HepG2 (cell line): Measurements from ENCODE around the gene GATAD2B. TPM values are rescaled to one million over a fixed set of nuclear protein-coding genes. Genes with fewer than 3 reads are reported as not detected.

Experiments used
- CEBPB ChIP-seq: IDR thresholded peaks from 2 replicates; pipeline ENCODE4 v1.6.1; 2011; ENCODE audit warnings: low read depth, low read length, improper control_type of control experiment, borderline replicate concordance
- GATA4 ChIP-seq: sonication (generic); IDR thresholded peaks from 2 replicates; pipeline ENCODE4 v1.6.1; 2016; ENCODE audit warnings: antibody characterized with exemption, low read depth, borderline replicate concordance
- IKZF4 ChIP-seq: sonication (generic); formaldehyde crosslinking; IDR thresholded peaks from 2 replicates; pipeline ENCODE4 v1.5.1; 2020; ENCODE audit warnings: borderline replicate concordance, mild to moderate bottlenecking, low read depth, missing genetic modification reagents; ENCODE audit errors: not compliant biosample characterization
- IRX3 ChIP-seq: sonication (generic); formaldehyde crosslinking; IDR thresholded peaks from 2 replicates; pipeline ENCODE4 v1.8.1; 2023; ENCODE audit warnings: mild to moderate bottlenecking, low read depth, missing genetic modification reagents, borderline replicate concordance
- NONO ChIP-seq, 2 experiments: fragments of 450-650 bp in 1 of 2; sonication (generic) in 1 of 2; formaldehyde crosslinking in 1 of 2; IDR thresholded peaks in 1 of 2; conservative IDR thresholded peaks in 1 of 2; 2 replicates each; pipeline versions ENCODE4 v1.6.1 to v1.8.0; 2017 to 2022; ENCODE audit warnings: mild to moderate bottlenecking in 1 of 2, missing genetic modification reagents in 1 of 2, moderate library complexity in 1 of 2
- PHB2 ChIP-seq: fragments of 450-650 bp; IDR thresholded peaks from 2 replicates; pipeline ENCODE4 v1.6.1; 2018; ENCODE audit not compliant: partially characterized antibody
- RFXANK ChIP-seq: IDR thresholded peaks from 2 replicates; pipeline ENCODE4 v1.6.1; 2016
- TAF15 ChIP-seq: fragments of 200-400 bp; formaldehyde crosslinking; IDR thresholded peaks from one replicate; pipeline ENCODE4 v1.6.1; 2018; ENCODE audit warnings: mild to moderate bottlenecking, low read depth, low read length; ENCODE audit not compliant: poor library complexity, severe bottlenecking
- U2AF2 ChIP-seq: fragments of 200-400 bp; formaldehyde crosslinking; IDR thresholded peaks from 2 replicates; pipeline ENCODE4 v1.6.1; 2017; ENCODE audit warnings: low read depth, mild to moderate bottlenecking, low read length
- ZNF780A ChIP-seq: sonication (generic); formaldehyde crosslinking; IDR thresholded peaks from 2 replicates; pipeline ENCODE4 v1.8.0; 2022; ENCODE audit warnings: mild to moderate bottlenecking, missing genetic modification reagents, moderate library complexity
- ZSCAN9 ChIP-seq: IDR thresholded peaks from 2 replicates; pipeline ENCODE4 v1.6.1; 2016; ENCODE audit warnings: borderline replicate concordance
- polyA plus RNA-seq, 8 experiments: library from polyadenylated mRNA; depleted of rRNA in 3 of 8; stranded (reverse) in 7 of 8; unstranded in 1 of 8; fragments of >200 nt; fragmentation: Illumina TruSeq in 4 of 8; extraction: Trizol in 4 of 8; gene quantifications; 2 replicates each; pipeline versions ENCODE4 v1.2.1 to v1.2.3, GENCODE V29; 2011 to 2016; ENCODE audit warnings: low read depth in 4 of 8, missing spikeins in 1 of 8, mixed read lengths in 1 of 8; ENCODE audit not compliant: insufficient read depth in 1 of 8
- total RNA-seq, 5 experiments: library from RNA; depleted of rRNA; stranded (reverse); fragments of >200 nt; fragmentation: Illumina TruSeq; extraction: Trizol; gene quantifications; 2 replicates each; pipeline ENCODE4 v1.2.3, GENCODE V29; 2016; ENCODE audit warnings: low read depth in 1 of 5
- TF ChIP-seq, protein P1 (sequence below): sonication (generic); formaldehyde crosslinking; conservative IDR thresholded peaks from 2 replicates; pipeline ENCODE4 v1.4.0; 2020; ENCODE audit warnings: missing genetic modification reagents
- TF ChIP-seq, protein P2 (sequence below): sonication (generic); formaldehyde crosslinking; conservative IDR thresholded peaks from 2 replicates; pipeline ENCODE4 v1.5.0; 2020; ENCODE audit warnings: missing genetic modification reagents
- TF ChIP-seq, protein P3 (sequence below): sonication (generic); formaldehyde crosslinking; conservative IDR thresholded peaks from 2 replicates; pipeline ENCODE4 v1.8.0; 2022; ENCODE audit warnings: mild to moderate bottlenecking, moderate library complexity, missing genetic modification reagents
- TF ChIP-seq, protein P4 (sequence below): IDR thresholded peaks from 2 replicates; pipeline ENCODE4 v1.4.0; 2020; ENCODE audit warnings: mild to moderate bottlenecking, missing genetic modification reagents

The GATAD2B gene
- total and polyA plus RNA-seq, 2 of the 13 experiments (the other 11 are each of a cell fraction or from before 2014, with no cell fraction given) = 3.2 to 5.2 TPM

DNA sequence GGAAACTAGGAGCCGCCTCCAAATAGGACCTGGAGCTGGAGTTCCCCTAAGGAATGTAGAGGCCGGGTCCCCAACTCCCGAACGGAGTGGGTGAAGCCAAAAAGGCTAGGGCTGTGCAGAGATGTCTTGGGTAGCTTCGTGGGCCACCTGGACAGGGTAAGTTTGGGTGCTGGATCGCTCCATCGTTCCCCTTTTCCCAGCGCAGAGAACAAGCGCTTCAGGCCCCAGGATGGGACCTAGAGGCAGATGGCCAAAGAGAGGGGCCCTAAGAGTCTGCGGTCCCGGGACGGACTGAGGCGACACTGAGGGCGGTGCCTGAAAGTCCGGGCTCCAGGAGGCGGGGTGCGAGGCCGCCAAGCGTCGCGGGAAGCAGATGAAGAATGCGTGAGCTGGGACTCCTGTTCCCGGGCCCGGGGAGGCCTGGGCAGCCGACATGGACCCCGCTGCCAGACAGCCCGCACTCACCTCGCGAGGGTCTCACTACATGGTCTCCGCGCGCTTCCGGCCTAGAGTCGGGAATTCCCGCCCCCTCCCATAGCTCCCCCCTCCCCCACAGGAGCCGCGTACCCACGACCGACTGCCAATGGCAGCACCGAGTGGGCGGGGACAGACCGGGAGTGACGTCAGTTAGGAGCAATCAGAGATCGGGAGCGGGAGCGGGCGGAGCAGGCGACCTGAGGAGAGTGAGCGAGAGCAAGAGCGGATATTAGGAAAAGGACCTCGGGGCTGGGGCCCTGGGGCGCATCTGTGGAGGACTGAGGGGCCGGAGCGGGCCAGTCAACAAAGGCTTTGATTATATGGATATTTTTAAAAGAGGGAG lies 40.5 kb upstream of the GATAD2B start, which contains the start of gene SLC39A1 (continued):
- TF ChIP-seq, protein P1, sequence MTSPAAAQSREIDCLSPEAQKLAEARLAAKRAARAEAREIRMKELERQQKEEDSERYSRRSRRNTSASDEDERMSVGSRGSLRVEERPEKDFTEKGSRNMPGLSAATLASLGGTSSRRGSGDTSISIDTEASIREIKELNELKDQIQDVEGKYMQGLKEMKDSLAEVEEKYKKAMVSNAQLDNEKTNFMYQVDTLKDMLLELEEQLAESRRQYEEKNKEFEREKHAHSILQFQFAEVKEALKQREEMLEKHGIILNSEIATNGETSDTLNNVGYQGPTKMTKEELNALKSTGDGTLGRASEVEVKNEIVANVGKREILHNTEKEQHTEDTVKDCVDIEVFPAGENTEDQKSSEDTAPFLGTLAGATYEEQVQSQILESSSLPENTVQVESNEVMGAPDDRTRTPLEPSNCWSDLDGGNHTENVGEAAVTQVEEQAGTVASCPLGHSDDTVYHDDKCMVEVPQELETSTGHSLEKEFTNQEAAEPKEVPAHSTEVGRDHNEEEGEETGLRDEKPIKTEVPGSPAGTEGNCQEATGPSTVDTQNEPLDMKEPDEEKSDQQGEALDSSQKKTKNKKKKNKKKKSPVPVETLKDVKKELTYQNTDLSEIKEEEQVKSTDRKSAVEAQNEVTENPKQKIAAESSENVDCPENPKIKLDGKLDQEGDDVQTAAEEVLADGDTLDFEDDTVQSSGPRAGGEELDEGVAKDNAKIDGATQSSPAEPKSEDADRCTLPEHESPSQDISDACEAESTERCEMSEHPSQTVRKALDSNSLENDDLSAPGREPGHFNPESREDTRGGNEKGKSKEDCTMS (CRISPR knock-in tag) = no peak
- peak; percentile 31; the same call in 1 of the 2 replicates for TF ChIP-seq GATA4
- no peak for TF ChIP-seq RFXANK
- TF ChIP-seq ZSCAN9 (CRISPR knock-in tag) = 0 out of 2 replicates have a peak, but pooled peaks have one; percentile 35
- no peak for TF ChIP-seq NONO (IDR thresholded peaks at IDR 0.05)
- TF ChIP-seq NONO (CRISPR knock-in tag; conservative IDR thresholded peaks at IDR 0.05) = peak; percentile 55
- TF ChIP-seq, protein P2, sequence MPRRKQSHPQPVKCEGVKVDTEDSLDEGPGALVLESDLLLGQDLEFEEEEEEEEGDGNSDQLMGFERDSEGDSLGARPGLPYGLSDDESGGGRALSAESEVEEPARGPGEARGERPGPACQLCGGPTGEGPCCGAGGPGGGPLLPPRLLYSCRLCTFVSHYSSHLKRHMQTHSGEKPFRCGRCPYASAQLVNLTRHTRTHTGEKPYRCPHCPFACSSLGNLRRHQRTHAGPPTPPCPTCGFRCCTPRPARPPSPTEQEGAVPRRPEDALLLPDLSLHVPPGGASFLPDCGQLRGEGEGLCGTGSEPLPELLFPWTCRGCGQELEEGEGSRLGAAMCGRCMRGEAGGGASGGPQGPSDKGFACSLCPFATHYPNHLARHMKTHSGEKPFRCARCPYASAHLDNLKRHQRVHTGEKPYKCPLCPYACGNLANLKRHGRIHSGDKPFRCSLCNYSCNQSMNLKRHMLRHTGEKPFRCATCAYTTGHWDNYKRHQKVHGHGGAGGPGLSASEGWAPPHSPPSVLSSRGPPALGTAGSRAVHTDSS = no peak
- TF ChIP-seq PHB2 = no peak
- TF ChIP-seq CEBPB = no peak
- TF ChIP-seq, protein P3, sequence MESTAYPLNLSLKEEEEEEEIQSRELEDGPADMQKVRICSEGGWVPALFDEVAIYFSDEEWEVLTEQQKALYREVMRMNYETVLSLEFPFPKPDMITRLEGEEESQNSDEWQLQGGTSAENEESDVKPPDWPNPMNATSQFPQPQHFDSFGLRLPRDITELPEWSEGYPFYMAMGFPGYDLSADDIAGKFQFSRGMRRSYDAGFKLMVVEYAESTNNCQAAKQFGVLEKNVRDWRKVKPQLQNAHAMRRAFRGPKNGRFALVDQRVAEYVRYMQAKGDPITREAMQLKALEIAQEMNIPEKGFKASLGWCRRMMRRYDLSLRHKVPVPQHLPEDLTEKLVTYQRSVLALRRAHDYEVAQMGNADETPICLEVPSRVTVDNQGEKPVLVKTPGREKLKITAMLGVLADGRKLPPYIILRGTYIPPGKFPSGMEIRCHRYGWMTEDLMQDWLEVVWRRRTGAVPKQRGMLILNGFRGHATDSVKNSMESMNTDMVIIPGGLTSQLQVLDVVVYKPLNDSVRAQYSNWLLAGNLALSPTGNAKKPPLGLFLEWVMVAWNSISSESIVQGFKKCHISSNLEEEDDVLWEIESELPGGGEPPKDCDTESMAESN (CRISPR knock-in tag) = no peak
- no peak for TF ChIP-seq IRX3 (CRISPR knock-in tag)
- peak; percentile 23 for TF ChIP-seq TAF15
- TF ChIP-seq IKZF4 (CRISPR knock-in tag) = no peak
- TF ChIP-seq, protein P4, sequence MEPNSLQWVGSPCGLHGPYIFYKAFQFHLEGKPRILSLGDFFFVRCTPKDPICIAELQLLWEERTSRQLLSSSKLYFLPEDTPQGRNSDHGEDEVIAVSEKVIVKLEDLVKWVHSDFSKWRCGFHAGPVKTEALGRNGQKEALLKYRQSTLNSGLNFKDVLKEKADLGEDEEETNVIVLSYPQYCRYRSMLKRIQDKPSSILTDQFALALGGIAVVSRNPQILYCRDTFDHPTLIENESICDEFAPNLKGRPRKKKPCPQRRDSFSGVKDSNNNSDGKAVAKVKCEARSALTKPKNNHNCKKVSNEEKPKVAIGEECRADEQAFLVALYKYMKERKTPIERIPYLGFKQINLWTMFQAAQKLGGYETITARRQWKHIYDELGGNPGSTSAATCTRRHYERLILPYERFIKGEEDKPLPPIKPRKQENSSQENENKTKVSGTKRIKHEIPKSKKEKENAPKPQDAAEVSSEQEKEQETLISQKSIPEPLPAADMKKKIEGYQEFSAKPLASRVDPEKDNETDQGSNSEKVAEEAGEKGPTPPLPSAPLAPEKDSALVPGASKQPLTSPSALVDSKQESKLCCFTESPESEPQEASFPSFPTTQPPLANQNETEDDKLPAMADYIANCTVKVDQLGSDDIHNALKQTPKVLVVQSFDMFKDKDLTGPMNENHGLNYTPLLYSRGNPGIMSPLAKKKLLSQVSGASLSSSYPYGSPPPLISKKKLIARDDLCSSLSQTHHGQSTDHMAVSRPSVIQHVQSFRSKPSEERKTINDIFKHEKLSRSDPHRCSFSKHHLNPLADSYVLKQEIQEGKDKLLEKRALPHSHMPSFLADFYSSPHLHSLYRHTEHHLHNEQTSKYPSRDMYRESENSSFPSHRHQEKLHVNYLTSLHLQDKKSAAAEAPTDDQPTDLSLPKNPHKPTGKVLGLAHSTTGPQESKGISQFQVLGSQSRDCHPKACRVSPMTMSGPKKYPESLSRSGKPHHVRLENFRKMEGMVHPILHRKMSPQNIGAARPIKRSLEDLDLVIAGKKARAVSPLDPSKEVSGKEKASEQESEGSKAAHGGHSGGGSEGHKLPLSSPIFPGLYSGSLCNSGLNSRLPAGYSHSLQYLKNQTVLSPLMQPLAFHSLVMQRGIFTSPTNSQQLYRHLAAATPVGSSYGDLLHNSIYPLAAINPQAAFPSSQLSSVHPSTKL = no peak
- no peak for TF ChIP-seq ZNF780A
- no peak for TF ChIP-seq U2AF2
